ENCODE data around the gene CNTRL. TPM values are rescaled to one million over a fixed set of nuclear protein-coding genes. Genes with fewer than 3 reads are reported as not detected.

The CNTRL gene
- total RNA-seq, 1 donor from 2014 or later: 9.5 TPM

Other genes starting within 250 kb of the CNTRL start
- gene PSMD5, start 232.0 kb upstream of the CNTRL start, total RNA-seq: 17.3 and 18.7 TPM in 2 replicates
- 9.3 and 22.2 TPM in 2 replicates for gene PHF19, start 197.8 kb upstream of the CNTRL start, total RNA-seq
- 0.60 and 1.1 TPM in 2 replicates for gene TRAF1, start 148.2 kb upstream of the CNTRL start, total RNA-seq
- 0.60 and 0.65 TPM in 2 replicates for gene C5, start 24.7 kb upstream of the CNTRL start, total RNA-seq
- gene RAB14, start 126.9 kb downstream of the CNTRL start, total RNA-seq: 21.6 and 24.4 TPM in 2 replicates
- gene GSN, start 193.2 kb downstream of the CNTRL start, total RNA-seq: 159 and 303 TPM in 2 replicates

Data from lung microvascular endothelial cell (primary cell).